Psoas muscle (tissue), 8 donors: ENCODE results near the gene HEBP1. TPM values are rescaled to one million over a fixed set of nuclear protein-coding genes. Genes with fewer than 3 reads are reported as not detected.

Source experiments
- ATAC-seq, 4 donors: fragments of 200-7000 bp; cut with Tn5 transposase; one replicate each; pipeline ENCODE4 v1.9.1; 2020; ENCODE audit warnings: moderate library complexity in 3 of 4, mild to moderate bottlenecking in 2 of 4
- DNase-seq, 2 donors: peaks; one replicate each; pipeline ENCODE4 v3.0.0-alpha.2; 2020
- H3K27ac ChIP-seq: fragments of 200-600 bp; one replicate; pipeline ENCODE4 v1.8.0; 2022
- H3K27me3 ChIP-seq, 3 donors: fragments of 200-600 bp in 1 of 3; one replicate each; pipeline versions ENCODE4 v1.6.1 to v1.8.0; 2013 to 2022; ENCODE audit warnings: low read length in 2 of 3, mild to moderate bottlenecking in 2 of 3, moderate library complexity in 1 of 3; ENCODE audit not compliant: insufficient read depth in 3 of 3
- H3K36me3 ChIP-seq, 2 donors: fragments of 200-600 bp in 1 of 2; one replicate each; pipeline versions ENCODE4 v1.6.1 to v1.8.0; 2013 to 2022; ENCODE audit warnings: low read depth in 1 of 2, mild to moderate bottlenecking in 1 of 2, moderate library complexity in 1 of 2; ENCODE audit not compliant: insufficient read depth in 1 of 2
- H3K4me1 ChIP-seq: fragments of 200-600 bp; one replicate; pipeline ENCODE4 v1.8.0; 2022
- H3K4me3 ChIP-seq: fragments of 200-600 bp; one replicate; pipeline ENCODE4 v1.8.0; 2022; ENCODE audit warnings: mild to moderate bottlenecking
- H3K9me3 ChIP-seq: fragments of 200-600 bp; one replicate; pipeline ENCODE4 v1.8.0; 2022
- WGBS, 3 donors: extraction: QIAGEN DNeasy Blood & Tissue Kit; methylation state at CpG; one replicate each; pipeline versions ENCODE4 v1.1.6 to v1.1.7; 2013; 5-methylcytosine and 5-hydroxymethylcytosine counted together
- intact Hi-C, 2 donors: fragments of 100-400 bp; cut with DNase I; formaldehyde crosslinking; loops; one replicate each; pipeline versions ENCODE4 v1.11.0 to v1.14.2; 2022
- polyA plus RNA-seq, 3 donors: library from polyadenylated mRNA; stranded (reverse); fragments of 200-250 nt; gene quantifications; one replicate each; pipeline ENCODE4 v1.2.3, GENCODE V29; 2013
- total RNA-seq, 4 donors: library from RNA; stranded (reverse); fragmentation: NEBNext Ultra II Directional in 2 of 4; extraction: Animal tissue kit (Norgen Biotek cat#: 25700) in 2 of 4; gene quantifications; one replicate each; pipeline versions ENCODE4 v1.2.1 to v1.2.4, GENCODE V29; 2021 to 2023
- TF ChIP-seq, protein P1 (sequence below): fragments of 200-600 bp; IDR thresholded peaks from one replicate; pipeline ENCODE4 v1.8.0; 2022; ENCODE audit warnings: antibody characterized with exemption
- donor health status: healthy with polysubstance abuse.
- donor health status: DM: no; HTN: no; CAD: no; lungs with moderate emphysema.
- donor health status: Bipolar disorder and iron deficiency.
- donor health status: healthy.
- donor health status: DM: yes; HTN: yes; CAD: no.
- donor health status: DM: no; HTN: no; CAD: no.
- donor health status: DM: no; HTN: no; CAD: no.
- donor health status: DM: yes; HTN: yes; CAD: no.

HEBP1 gene
- total and polyA plus RNA-seq, 7 donors, result 19.4 to 39.3 (median 33.3) TPM

DNA sequence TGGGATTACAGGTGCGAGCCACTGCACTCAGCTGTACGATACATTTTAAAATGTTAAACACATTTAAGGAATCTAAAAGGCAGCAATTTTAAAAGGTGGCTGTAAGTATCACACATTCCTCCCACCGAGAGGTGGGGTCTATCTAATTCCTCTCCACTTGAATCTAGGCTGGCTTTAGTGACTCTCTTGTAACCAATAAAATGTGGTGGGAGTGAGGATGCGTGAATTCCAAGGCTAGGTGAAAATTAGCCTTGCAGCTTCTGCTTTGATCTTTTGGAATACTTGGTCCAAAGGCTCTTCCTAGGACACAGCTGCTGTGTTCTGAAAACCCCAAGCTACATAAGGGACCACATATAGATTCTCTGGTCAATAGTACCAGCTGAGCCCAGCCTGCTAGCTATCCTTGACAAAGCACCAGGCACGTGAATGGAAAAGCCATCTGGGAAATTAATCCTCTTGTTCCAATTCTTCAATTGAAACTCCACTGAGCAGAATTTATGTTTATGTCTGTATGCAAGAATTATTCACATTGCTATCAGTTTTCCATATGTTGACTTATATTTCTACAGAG is 39.3 kb downstream of the HEBP1 start:
- intact Hi-C loops, result no loop called here
- 46 to 53% (median 49%) methylated on average over 5 of the region's 5 CpGs for WGBS, 3 donors
- ATAC-seq (no peak), DNase-seq (no peak)
- Histone ChIP-seq H3K27ac (no peak overlapping the region), H3K9me3 (no peaks in the 10 kb centered on the region), H3K4me1 (no peaks in the 10 kb centered on the region), H3K4me3 (no peak overlapping the region), H3K27me3 (no peaks in the 10 kb centered on the region), H3K36me3 (no peaks in the 10 kb centered on the region)
- TF ChIP-seq, protein P1, sequence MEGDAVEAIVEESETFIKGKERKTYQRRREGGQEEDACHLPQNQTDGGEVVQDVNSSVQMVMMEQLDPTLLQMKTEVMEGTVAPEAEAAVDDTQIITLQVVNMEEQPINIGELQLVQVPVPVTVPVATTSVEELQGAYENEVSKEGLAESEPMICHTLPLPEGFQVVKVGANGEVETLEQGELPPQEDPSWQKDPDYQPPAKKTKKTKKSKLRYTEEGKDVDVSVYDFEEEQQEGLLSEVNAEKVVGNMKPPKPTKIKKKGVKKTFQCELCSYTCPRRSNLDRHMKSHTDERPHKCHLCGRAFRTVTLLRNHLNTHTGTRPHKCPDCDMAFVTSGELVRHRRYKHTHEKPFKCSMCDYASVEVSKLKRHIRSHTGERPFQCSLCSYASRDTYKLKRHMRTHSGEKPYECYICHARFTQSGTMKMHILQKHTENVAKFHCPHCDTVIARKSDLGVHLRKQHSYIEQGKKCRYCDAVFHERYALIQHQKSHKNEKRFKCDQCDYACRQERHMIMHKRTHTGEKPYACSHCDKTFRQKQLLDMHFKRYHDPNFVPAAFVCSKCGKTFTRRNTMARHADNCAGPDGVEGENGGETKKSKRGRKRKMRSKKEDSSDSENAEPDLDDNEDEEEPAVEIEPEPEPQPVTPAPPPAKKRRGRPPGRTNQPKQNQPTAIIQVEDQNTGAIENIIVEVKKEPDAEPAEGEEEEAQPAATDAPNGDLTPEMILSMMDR, result no peak

DNA sequence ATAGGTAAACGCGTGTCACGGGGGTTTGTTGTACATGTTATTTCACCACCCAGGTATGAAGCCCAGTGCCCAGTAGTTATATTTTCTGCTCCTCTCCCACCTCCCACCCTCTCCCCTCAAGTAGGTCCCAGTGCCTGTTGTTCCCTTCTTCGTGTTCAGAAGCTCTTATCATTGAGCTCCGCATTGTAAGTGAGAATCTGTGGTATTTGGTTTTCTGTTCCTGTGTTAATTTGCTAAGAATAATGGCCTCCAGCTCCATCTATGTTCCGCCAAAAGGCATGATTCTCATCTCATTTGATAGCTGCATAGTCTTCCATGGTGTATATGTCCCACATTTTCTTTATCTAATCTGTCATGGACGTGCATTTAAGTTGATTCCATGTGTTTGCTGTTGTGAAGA is 41.2 kb downstream of the HEBP1 start:
- ATAC-seq, result no peak
- H3K27ac ChIP-seq, result no peak overlapping the region
- DNase-seq, result no peak
- no peaks in the 10 kb centered on the region for H3K9me3 ChIP-seq
- WGBS, 3 donors, result 73 to 85% (median 76%) methylated on average over 7 of the region's 7 CpGs
- no peaks in the 10 kb centered on the region for H3K27me3 ChIP-seq
- no peak overlapping the region for H3K4me3 ChIP-seq
- intact Hi-C loops, result no loop called here
- TF ChIP-seq, protein P1, result no peak
- no peaks in the 10 kb centered on the region for H3K4me1 ChIP-seq
- no peaks in the 10 kb centered on the region for H3K36me3 ChIP-seq

DNA sequence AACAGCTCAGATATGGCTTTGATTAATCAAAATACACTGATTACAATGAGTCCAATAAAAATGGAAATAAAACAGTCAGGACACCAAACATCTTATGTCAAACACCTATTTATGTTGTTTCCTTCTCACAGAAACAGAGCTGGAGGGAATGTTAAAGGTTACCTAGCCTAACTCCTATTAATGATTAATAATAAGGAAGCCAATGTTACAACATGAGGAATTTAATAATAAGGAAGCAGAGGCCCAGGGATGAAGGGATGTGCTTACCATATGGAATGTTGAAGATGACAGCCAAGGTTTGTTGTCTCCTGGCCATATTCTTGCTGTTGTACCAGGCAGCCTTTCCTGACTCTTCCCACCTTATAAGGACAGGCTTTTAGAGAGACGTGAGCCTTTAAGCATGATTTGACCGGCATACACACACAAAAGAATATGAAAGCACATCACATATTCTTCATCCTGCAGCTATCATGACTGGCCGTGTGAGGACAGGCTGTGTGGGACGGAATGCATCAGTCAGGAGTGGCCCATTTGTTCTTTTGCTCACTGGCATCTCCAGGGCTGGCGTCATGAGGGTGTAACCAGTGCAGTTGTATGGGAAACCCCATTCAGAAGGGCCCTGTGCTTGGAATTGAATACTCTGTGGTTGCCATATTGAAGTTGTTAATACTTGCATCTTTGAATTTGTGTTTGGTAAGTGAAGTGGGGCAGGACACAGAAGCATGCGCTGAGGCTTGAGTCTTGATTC is 45.0 kb downstream of the HEBP1 start:
- Histone ChIP-seq H3K36me3 (no peaks in the 10 kb centered on the region), H3K9me3 (no peaks in the 10 kb centered on the region), H3K27ac (no peak overlapping the region), H3K27me3 (no peaks in the 10 kb centered on the region), H3K4me3 (no peak overlapping the region), H3K4me1 (no peaks in the 10 kb centered on the region)
- DNase-seq, result no peak
- ATAC-seq, result no peak
- intact Hi-C loops, result no loop called here
- TF ChIP-seq, protein P1, result no peak
- whole genome bisulfite sequencing, 3 donors, result 86 to 90% (median 87%) methylated on average over 6 of the region's 6 CpGs

DNA sequence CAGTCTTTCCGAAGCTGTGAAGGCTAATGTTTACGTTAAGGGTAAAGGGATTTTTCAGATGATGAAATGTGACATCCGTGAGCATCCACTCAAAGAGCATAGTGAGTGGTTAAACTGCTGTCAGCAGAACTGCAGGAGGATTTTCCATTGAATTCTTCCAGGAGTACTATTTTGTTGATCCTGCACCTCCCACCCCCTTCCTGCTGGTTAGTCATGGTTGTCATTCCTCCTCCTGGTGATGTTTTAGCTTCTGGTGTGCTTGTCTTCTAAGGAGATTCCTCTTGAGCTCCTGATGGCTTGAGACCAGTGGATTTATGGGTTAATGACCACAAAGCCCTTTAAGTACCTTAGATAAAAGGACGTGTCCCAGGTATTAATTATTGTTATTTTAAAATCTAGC is 45.7 kb downstream of the HEBP1 start:
- H3K27me3 ChIP-seq, result no peaks in the 10 kb centered on the region
- H3K36me3 ChIP-seq, result no peaks in the 10 kb centered on the region
- no peaks in the 10 kb centered on the region for H3K9me3 ChIP-seq
- DNase-seq (no peak), ATAC-seq (no peak)
- H3K4me1 ChIP-seq, result no peaks in the 10 kb centered on the region
- no peak overlapping the region for H3K27ac ChIP-seq
- intact Hi-C loops, result no loop called here
- no peak overlapping the region for H3K4me3 ChIP-seq
- TF ChIP-seq, protein P1, result no peak
- 49 to 56% (median 55%) methylated on average over 4 of the region's 4 CpGs for WGBS, 3 donors
